ENCODE measurements around the gene ARHGEF33. TPM values are rescaled to one million over a fixed set of nuclear protein-coding genes. Genes with fewer than 3 reads are reported as not detected.

The ARHGEF33 gene
- 0.43 and 0.46 TPM in 2 replicates for total RNA-seq

DNA sequence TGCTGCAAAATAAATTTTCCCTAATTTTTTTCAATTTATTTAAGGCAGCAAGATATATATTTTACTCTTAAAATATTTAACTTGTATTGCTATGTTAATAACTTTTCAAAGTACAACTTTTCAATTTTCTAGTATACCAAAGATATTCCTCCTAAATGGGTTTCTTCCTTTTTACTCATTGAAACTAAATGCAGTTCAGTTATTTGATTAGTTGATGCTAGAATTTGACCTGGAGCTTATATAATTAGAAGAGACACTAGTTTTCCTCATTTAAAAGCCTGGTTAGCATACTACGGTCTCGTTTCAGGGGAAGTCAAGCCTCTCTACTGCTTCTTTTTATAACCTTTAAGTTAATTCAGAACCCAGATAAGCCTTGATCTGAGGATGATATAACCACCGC, at the start of gene ARHGEF33:
Gene ARHGEF33, plus strand, starts transcription at position 301 of the 400 bp plus-strand sequence. CDS start 29,573 bp downstream, outside the sequence.

DNA sequence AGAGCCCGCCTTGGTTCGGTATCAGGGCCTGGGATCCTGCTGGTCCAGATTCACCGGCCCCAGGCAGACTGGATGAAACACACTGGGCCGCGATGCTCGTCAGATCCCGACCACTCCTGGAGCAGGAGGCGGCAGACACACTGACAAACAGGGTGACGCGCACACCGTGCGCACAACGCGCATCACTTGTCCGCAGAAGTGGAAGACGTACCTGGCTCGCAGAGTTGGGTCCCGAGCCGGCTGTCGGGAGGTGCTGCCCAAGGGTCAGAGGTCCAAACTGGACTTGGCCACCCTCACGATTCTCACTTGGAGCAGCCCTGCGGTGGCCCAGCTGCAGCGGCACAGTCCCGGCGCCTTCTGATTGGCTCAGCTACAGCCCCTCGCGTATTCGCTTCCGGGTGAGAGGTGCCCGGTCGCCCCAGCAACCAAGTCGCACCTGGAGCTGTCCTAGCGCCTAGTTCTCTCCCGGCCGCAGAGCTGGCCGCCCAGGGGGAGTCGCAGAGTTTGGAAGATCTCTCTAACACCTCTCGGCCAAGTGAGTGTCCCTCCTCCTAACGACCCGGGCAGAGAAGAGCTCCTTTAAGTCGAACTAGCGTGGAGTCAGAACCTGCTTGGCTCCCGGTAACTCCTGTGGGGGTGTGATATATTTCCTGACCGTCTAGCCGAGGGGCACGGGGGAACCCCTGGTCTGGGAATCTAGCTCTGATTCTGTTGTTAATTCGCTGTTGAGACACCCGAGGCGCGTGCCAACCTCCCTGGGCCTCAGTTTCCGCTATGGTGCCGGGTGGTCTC, 13.9 kb upstream of the ARHGEF33 start, which contains the start of the genes DHX57 and MORN2:
Gene DHX57, minus strand, starts transcription at position 359 of the 792 bp plus-strand sequence. CDS start 7,529 bp downstream, outside the sequence.
Gene MORN2, plus strand, starts transcription at position 401 of the 792 bp plus-strand sequence.

Other genes starting within 250 kb of the ARHGEF33 start
- gene GALM, start 223.8 kb upstream of the ARHGEF33 start, total RNA-seq = 7.8 and 11.7 TPM in 2 replicates
- 65.2 and 74.5 TPM in 2 replicates for gene SRSF7, start 138.5 kb upstream of the ARHGEF33 start, total RNA-seq
- gene GEMIN6, start 111.7 kb upstream of the ARHGEF33 start, total RNA-seq = 7.0 and 10.0 TPM in 2 replicates
- 20.4 and 20.7 TPM in 2 replicates for gene DHX57, start 13.9 kb upstream of the ARHGEF33 start, total RNA-seq
- gene MORN2, start 13.9 kb upstream of the ARHGEF33 start, total RNA-seq = 8.0 and 13.4 TPM in 2 replicates
- gene SOS1, start 231.2 kb downstream of the ARHGEF33 start, total RNA-seq = 29.0 and 33.7 TPM in 2 replicates